Rectal smooth muscle tissue (tissue), 1 donor: ENCODE results near the gene UFSP2.

Experiments
- H3K27ac ChIP-seq: one replicate; pipeline ENCODE4 v1.7.0; 2013; ENCODE audit warnings: low read depth, low read length, inconsistent platforms
- H3K27me3 ChIP-seq: one replicate; pipeline ENCODE4 v1.7.0; 2013; ENCODE audit warnings: low read length; ENCODE audit not compliant: control insufficient read depth, insufficient read depth
- H3K36me3 ChIP-seq: one replicate; pipeline ENCODE4 v1.7.0; 2013; ENCODE audit warnings: low read length; ENCODE audit not compliant: control insufficient read depth, insufficient read depth
- H3K4me1 ChIP-seq: one replicate; pipeline ENCODE4 v1.7.0; 2013; ENCODE audit warnings: low read length; ENCODE audit not compliant: control insufficient read depth, insufficient read depth
- H3K4me3 ChIP-seq: one replicate; pipeline ENCODE4 v1.7.0; 2013; ENCODE audit warnings: low read length
- H3K9ac ChIP-seq: one replicate; pipeline ENCODE4 v1.7.0; 2013; ENCODE audit warnings: low read length

UFSP2 gene

GRCh38 chr4:185358959-185359358 is 66.8 kb downstream of the UFSP2 start:
- H3K36me3 ChIP-seq = no peaks in the 10 kb centered on the region
- H3K27me3 ChIP-seq = no peaks in the 10 kb centered on the region
- no peaks in the 10 kb centered on the region for H3K4me1 ChIP-seq
- H3K4me3 ChIP-seq = no peak overlapping the region
- no peak overlapping the region for H3K9ac ChIP-seq
- H3K27ac ChIP-seq = no peak overlapping the region

DNA sequence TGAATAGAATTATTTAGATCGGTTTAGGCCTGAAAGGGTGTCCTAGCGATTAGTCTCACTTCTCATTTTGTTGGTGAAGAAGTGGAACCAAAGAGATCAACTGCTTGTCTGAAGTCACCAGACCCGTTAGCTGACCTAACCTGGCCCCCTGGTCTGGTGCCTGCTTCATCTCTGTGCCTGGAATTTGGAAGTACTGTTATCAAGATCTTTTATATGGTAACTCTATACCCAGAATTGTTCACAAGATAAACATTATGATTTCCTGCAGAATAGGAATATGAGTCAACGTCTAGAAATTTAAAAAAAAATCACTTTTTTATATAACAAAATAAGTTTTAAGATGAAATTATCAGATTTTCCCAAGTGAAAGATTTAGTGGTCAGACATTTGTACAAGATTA is 67.2 kb downstream of the UFSP2 start:
- no peak overlapping the region for H3K9ac ChIP-seq
- H3K4me1 ChIP-seq = no peaks in the 10 kb centered on the region
- H3K36me3 ChIP-seq = no peaks in the 10 kb centered on the region
- H3K27ac ChIP-seq = no peak overlapping the region
- H3K27me3 ChIP-seq = no peaks in the 10 kb centered on the region
- H3K4me3 ChIP-seq = no peak overlapping the region

DNA sequence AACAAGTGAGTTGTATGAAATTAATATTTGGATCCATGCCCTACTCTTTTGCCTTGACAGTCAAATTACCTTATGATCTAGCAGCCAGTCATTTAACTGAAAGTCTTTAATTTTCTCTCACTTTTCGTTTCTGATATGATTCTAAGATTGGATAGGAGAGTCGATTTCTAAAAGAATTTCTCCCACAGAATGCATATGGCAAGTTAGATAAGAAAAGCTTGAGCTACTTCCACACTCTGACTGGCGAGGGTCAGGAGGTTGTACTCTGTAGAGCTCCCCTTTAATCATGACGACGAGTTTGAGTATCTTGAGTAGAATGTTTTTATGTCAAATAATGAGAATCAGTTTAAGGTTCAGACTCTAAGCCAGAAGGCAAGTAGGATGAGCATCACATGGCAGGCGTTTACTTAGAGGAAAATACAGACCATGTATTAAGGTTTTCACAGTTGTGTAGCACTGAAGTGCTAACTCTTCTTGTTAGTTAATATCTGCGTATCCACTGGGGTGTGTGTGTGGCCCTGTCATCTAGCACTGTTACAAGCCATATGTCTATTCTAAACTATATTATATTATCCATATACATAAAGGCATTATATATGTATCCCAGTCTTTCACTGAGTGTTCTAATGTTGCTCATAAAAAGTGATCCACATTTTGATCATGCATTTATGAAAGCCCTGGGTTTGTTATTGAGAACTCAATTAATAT is 67.9 kb downstream of the UFSP2 start:
- Histone ChIP-seq H3K9ac (no peak overlapping the region), H3K27ac (no peak overlapping the region), H3K27me3 (no peaks in the 10 kb centered on the region), H3K4me3 (no peak overlapping the region), H3K36me3 (no peaks in the 10 kb centered on the region), H3K4me1 (no peaks in the 10 kb centered on the region)

DNA sequence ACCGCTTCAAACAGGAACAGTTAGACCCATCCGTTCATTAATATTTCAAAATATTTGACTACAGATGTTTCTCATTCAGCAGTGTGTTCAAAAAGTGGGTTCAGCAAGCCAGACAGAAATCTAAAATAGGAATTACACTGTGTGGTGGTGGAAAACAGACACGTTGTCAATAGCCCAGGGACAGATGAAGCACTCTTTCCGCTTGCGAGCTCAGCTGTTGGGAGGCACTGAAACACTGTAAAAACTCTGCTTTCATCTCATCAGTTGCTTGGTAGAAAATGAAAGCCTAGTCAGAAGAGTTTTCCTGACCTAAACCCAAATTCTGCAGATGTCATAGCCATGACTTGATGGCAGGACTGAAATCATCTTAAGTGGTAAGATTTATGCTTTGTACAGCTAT is 68.6 kb downstream of the UFSP2 start:
- H3K4me3 ChIP-seq = no peak overlapping the region
- no peak overlapping the region for H3K9ac ChIP-seq
- no peak overlapping the region for H3K27ac ChIP-seq
- H3K36me3 ChIP-seq = no peaks in the 10 kb centered on the region
- no peaks in the 10 kb centered on the region for H3K27me3 ChIP-seq
- no peaks in the 10 kb centered on the region for H3K4me1 ChIP-seq

DNA sequence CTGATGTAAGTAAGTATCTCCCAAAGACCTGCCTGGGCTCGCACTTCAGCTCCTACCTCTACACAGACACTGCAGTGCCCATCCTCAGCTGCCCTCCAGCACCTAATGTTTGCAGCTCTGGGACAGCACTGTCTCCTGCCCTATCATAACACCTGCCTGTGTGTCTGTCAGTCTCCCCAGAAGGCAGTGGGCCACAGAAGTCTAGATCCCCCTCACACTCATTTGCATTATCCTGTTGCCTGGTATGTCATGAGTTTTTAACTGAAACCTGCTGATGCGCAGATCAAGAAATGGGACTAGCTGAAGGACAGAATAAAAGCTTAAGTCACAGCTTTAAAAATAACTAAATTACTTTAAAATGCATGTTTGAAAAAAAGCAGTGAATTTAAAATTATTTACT is 73.0 kb downstream of the UFSP2 start:
- H3K9ac ChIP-seq = no peak overlapping the region
- H3K4me1 ChIP-seq = no peaks in the 10 kb centered on the region
- H3K36me3 ChIP-seq = peaks cover 4% of the 10 kb centered on the region
- no peaks in the 10 kb centered on the region for H3K27me3 ChIP-seq
- H3K27ac ChIP-seq = no peak overlapping the region
- no peak overlapping the region for H3K4me3 ChIP-seq

- no peaks in the 10 kb centered on the region for H3K27me3 ChIP-seq
- no peak overlapping the region for H3K27ac ChIP-seq
- H3K36me3 ChIP-seq = peaks cover 4% of the 10 kb centered on the region
- H3K9ac ChIP-seq = no peak overlapping the region
- no peak overlapping the region for H3K4me3 ChIP-seq
- no peaks in the 10 kb centered on the region for H3K4me1 ChIP-seq
Observed at GRCh38 chr4:185352202-185352601, 73.6 kb downstream of the UFSP2 start.

GRCh38 chr4:185351691-185352090 is 74.1 kb downstream of the UFSP2 start:
- H3K9ac ChIP-seq = no peak overlapping the region
- no peak overlapping the region for H3K27ac ChIP-seq
- no peaks in the 10 kb centered on the region for H3K4me1 ChIP-seq
- H3K4me3 ChIP-seq = no peak overlapping the region
- no peaks in the 10 kb centered on the region for H3K27me3 ChIP-seq
- H3K36me3 ChIP-seq = peaks cover 4% of the 10 kb centered on the region
